IPS DF 6.9 (cell line): ENCODE data around the gene ERP44.

Experiments used
- DNase-seq: peaks from one replicate; pipeline ENCODE4 v3.0.0-alpha.2; 2013; ENCODE audit warnings: low read depth, low spot score
- H3K27ac ChIP-seq: one replicate; pipeline ENCODE4 v1.5.1; 2013; ENCODE audit warnings: low read length, control low read depth
- H3K27me3 ChIP-seq: 2 replicates; pipeline ENCODE4 v1.6.1; 2013; ENCODE audit warnings: mild to moderate bottlenecking, low read length; ENCODE audit not compliant: control insufficient read depth, insufficient read depth
- H3K36me3 ChIP-seq: 2 replicates; pipeline ENCODE4 v1.6.1; 2013; ENCODE audit warnings: low read length; ENCODE audit not compliant: control insufficient read depth, insufficient read depth
- H3K4me1 ChIP-seq: 2 replicates; pipeline ENCODE4 v1.6.1; 2013; ENCODE audit warnings: low read length; ENCODE audit not compliant: control insufficient read depth, insufficient read depth
- H3K4me3 ChIP-seq: 2 replicates; pipeline ENCODE4 v1.5.1; 2013; ENCODE audit warnings: mild to moderate bottlenecking, low read length
- H3K9me3 ChIP-seq: 2 replicates; pipeline ENCODE4 v1.6.1; 2013; ENCODE audit warnings: low read length, inconsistent platforms; ENCODE audit not compliant: control insufficient read depth, insufficient read depth
- WGBS: extraction: QIAGEN DNeasy Blood & Tissue Kit; methylation state at CpG from one replicate; pipeline ENCODE4 v1.1.7; 2013; ENCODE audit warnings: mixed read lengths, missing lambda C conversion rate; ENCODE audit not compliant: insufficient read length, insufficient coverage; 5-methylcytosine and 5-hydroxymethylcytosine counted together

The ERP44 gene

DNA sequence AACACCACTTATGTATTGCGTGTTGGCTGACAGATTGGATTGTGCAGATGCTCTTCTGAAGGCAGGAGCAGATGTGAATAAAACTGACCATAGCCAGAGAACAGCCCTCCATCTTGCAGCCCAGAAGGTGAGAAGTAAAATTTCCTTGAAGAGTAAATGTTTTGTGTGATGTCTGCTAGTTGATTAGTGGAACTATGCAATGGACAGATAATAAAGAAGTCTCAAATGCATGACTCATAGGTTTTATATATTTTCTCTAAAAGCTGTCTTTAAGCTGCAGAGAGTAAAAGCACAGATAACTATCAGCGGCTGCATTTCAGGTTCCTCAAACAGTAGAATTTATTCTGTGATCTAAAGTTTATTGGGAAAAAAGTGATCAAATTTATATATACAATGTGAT lies 27.6 kb upstream of the ERP44 start:
- H3K27me3 ChIP-seq, result no peaks in the 10 kb centered on the region
- no CpG with 5 or more reads among the region's 2 CpGs for WGBS
- H3K27ac ChIP-seq, result no peak overlapping the region
- H3K4me3 ChIP-seq, result no peak overlapping the region
- H3K9me3 ChIP-seq, result no peaks in the 10 kb centered on the region
- peaks cover 1% of the 10 kb centered on the region; the same call in 1 of the 2 replicates for H3K4me1 ChIP-seq
- H3K36me3 ChIP-seq, result no peaks in the 10 kb centered on the region
- no peak for DNase-seq

DNA sequence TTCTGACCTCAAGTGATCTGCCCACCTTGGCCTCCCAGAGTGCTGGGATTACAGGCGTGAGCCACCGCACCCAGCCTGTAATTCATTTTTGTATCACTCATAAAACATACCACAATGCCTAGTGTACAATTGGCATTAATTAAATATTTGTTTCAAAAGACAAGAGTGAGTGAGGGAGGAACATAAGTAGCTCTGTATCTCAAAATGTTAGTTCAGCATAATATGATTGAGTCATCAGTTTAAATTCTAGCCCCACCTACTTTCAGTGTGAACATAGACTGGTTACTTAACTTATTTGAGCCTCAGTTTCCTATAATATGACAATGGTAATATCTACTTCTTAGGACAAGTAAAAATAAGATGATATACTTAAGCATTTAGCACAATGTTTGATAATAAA lies 27.1 kb upstream of the ERP44 start:
- Histone ChIP-seq H3K4me3 (no peak overlapping the region), H3K36me3 (no peaks in the 10 kb centered on the region), H3K27ac (no peak overlapping the region), H3K27me3 (no peaks in the 10 kb centered on the region), H3K4me1 (peaks cover 1% of the 10 kb centered on the region; the same call in 1 of the 2 replicates), H3K9me3 (no peaks in the 10 kb centered on the region)
- WGBS, result no CpG with 5 or more reads among the region's 2 CpGs
- no peak for DNase-seq

DNA sequence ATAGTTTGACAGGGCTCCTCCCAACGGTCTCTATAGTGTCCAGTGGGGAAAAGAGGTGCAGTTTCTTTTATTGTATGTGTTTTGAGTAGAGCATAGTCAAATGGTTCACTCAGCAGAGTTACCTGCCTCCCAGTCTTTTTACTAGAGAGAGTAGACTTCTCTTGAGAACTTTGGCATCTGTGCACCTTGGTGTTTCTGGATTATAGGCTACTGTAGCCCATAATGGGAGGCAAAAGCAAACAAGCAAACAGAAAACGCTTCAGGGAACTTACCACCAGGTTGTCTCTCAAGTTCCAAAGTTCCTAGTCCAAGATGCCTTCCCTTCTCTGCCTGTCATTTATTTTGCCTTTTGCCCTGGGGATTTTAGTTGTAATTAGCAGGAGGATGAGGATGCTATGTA lies 26.4 kb upstream of the ERP44 start:
- Histone ChIP-seq H3K4me3 (no peak overlapping the region), H3K27me3 (no peaks in the 10 kb centered on the region), H3K27ac (no peak overlapping the region), H3K9me3 (no peaks in the 10 kb centered on the region), H3K36me3 (no peaks in the 10 kb centered on the region), H3K4me1 (peaks cover 1% of the 10 kb centered on the region; the same call in 1 of the 2 replicates)
- no peak for DNase-seq
- no CpG with 5 or more reads among the region's 2 CpGs for WGBS

DNA sequence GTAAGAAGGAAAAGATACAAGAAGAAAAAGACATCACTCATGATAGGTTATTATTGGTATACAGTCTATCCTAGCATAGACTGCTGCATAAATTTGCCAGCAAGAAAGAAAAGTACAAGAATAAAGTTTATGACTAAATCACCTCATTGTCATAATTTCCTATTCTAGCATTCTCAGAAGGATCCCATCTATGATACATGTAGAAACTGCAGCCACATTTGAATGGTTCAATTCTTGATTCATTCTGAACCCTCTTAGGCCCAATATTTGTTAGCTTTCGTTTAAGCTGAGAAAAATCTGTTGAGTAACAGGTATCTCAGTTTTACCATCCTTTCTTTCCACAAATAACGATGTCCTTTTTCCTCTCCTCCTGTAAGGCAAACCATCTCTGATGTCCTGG lies 21.5 kb upstream of the ERP44 start:
- H3K27ac ChIP-seq, result no peak overlapping the region
- DNase-seq, result no peak
- no peaks in the 10 kb centered on the region for H3K27me3 ChIP-seq
- H3K9me3 ChIP-seq, result no peaks in the 10 kb centered on the region
- no peak overlapping the region for H3K4me3 ChIP-seq
- H3K4me1 ChIP-seq, result no peaks in the 10 kb centered on the region
- no CpG with 5 or more reads among the region's 2 CpGs for WGBS
- no peaks in the 10 kb centered on the region for H3K36me3 ChIP-seq

DNA sequence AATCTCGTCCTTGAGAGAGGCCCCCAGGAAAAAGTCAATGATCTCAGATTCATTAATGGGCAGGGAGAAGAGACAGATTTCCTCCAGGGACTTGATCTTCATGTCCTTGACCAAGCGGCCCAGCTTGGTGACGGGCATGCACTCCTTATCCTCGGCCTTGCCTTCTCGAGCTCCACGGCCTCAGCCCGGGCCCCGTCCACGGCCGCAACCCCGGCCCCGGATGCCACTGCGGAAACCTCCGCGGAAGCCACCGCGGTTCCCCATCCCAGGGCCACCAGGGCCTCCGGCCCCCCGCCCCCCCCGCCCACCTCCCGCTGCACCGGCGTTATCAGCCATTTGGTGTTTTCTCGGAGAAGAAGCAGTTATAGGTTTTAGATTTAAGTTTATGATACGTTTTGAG lies 18.5 kb upstream of the ERP44 start:
- no peak for DNase-seq
- WGBS, result 100% methylated on average over 2 of the region's 25 CpGs

DNA sequence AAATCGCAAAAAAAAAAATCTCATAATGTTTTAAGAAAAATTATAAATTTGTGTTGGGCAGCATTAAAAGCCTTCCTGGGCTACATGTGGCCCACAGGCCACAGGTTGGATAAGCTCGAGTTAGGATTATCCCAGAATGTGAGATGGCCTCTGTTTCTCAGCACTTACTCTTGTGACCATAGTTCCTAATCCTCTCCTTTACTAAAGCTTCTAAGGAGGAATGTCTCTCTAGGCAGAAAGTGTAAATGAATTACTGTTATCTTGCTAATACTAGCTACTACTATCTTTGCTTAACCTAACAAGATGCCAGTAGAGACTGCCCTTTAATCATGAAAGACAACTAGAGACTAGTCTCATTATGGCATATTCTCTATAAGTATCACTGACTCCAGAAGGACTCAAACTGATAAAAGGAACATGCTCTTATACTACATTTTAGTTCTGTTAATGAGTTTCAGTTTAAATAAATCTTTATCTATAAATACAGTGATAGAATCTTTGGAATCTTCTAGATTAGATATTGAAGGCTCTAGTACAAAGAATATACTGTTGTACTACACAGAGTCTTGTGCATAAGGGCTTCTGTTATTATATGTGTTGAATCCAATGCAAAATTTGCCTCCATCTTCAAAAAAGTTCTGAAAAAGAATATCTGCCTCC lies 14.0 kb upstream of the ERP44 start:
- H3K27me3 ChIP-seq, result no peaks in the 10 kb centered on the region
- WGBS, result no CpG with 5 or more reads among the region's 2 CpGs
- no peaks in the 10 kb centered on the region for H3K4me1 ChIP-seq
- H3K4me3 ChIP-seq, result no peak overlapping the region
- no peak overlapping the region for H3K27ac ChIP-seq
- H3K36me3 ChIP-seq, result no peaks in the 10 kb centered on the region
- no peak for DNase-seq
- H3K9me3 ChIP-seq, result no peaks in the 10 kb centered on the region

More for the DNA sequence above, 18.5 kb upstream of the ERP44 start:
- Histone ChIP-seq H3K36me3 (no peaks in the 10 kb centered on the region), H3K9me3 (no peaks in the 10 kb centered on the region), H3K4me3 (no peak overlapping the region), H3K27me3 (no peaks in the 10 kb centered on the region), H3K4me1 (no peaks in the 10 kb centered on the region), H3K27ac (no peak overlapping the region)

DNA sequence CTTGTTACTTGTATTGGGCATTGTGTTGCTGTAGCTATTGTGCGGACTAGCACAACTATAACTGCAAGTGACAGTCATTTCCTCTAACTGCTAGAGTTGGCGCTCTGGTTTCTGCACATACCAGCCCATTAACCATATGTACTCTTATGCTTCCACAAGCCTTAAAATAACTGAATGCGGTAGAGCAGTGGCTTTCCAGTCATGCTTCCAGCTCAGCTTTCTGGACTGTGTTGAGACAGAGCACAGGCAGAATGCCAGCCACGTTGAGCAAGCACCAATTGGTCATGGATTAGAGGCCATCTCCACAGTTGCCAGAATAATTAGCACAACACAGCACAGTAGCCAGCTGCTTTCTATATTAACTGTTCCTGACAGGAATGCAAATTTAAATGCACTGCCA lies 12.4 kb upstream of the ERP44 start:
- Histone ChIP-seq H3K4me1 (no peaks in the 10 kb centered on the region), H3K9me3 (no peaks in the 10 kb centered on the region), H3K27ac (no peak overlapping the region), H3K36me3 (no peaks in the 10 kb centered on the region), H3K4me3 (no peak overlapping the region), H3K27me3 (no peaks in the 10 kb centered on the region)
- no CpG with 5 or more reads among the region's 4 CpGs for WGBS
- DNase-seq, result no peak

DNA sequence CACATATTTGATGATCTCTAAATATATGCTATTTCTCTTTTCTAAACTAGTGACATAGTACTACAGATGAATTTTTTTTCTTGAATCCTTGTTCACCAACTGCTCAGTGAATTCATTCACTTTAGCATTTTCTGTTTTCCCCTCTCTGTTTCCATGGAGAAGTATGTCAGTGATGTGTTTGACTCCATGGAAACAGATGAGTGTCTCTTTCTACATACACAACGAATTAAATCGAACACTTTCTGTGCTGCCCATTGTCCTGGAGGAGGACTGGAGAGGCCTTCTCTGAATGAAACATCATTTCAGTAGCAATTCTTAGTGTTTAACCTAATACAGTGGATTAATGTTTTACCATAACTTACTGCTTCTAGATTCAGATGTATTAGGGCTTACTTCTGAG lies 9.8 kb upstream of the ERP44 start:
- Histone ChIP-seq H3K4me3 (no peak overlapping the region), H3K27ac (no peak overlapping the region), H3K4me1 (no peaks in the 10 kb centered on the region), H3K36me3 (no peaks in the 10 kb centered on the region), H3K27me3 (no peaks in the 10 kb centered on the region), H3K9me3 (no peaks in the 10 kb centered on the region)
- no peak for DNase-seq
- WGBS, result no CpG with 5 or more reads among the region's 2 CpGs

DNA sequence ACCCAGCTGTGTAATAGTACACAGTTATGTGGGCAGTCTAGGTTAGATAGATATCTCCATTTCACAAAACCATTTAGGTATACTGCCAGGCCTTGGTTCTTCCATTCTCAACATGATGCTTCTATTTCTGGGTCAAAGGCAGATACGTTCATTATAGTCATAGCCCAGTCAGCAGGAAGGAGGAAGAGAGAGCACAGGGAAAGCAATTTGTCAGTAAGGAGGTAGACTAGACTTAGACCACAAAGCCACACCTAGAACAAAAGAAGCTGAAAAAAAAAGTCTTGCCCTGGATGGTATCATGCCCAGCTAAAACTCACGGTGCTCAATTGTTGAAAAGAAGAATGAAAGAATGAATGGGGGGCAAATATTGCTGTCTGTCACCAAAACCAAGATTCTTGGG lies 7.8 kb upstream of the ERP44 start:
- H3K4me1 ChIP-seq, result no peaks in the 10 kb centered on the region
- no CpG with 5 or more reads among the region's 2 CpGs for WGBS
- H3K9me3 ChIP-seq, result no peaks in the 10 kb centered on the region
- no peak for DNase-seq
- H3K36me3 ChIP-seq, result no peaks in the 10 kb centered on the region
- H3K4me3 ChIP-seq, result no peak overlapping the region
- no peaks in the 10 kb centered on the region for H3K27me3 ChIP-seq
- no peak overlapping the region for H3K27ac ChIP-seq

DNA sequence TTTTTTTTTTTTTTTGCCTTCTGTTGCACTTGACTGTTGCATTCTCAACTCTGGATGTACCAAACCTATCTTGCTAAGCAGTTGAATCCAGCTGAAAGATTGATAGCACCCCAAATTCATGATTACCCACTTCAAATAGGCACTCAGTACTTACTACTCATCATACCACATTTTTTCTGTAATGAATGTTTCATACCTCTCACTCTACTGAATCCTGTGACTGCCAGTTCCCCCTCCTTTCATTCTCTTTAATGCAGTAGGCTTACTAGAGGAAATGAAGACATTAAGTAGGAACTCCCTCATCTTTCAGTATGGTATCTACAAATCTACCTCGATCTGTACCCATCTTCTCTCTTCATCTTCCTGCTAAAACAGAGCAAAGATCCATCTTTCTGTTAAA lies 7.1 kb upstream of the ERP44 start:
- Histone ChIP-seq H3K27ac (no peak overlapping the region), H3K4me1 (no peaks in the 10 kb centered on the region), H3K36me3 (no peaks in the 10 kb centered on the region), H3K9me3 (no peaks in the 10 kb centered on the region), H3K4me3 (no peak overlapping the region), H3K27me3 (no peaks in the 10 kb centered on the region)
- WGBS, result no CpG with 5 or more reads among the region's 1 CpG
- no peak for DNase-seq

DNA sequence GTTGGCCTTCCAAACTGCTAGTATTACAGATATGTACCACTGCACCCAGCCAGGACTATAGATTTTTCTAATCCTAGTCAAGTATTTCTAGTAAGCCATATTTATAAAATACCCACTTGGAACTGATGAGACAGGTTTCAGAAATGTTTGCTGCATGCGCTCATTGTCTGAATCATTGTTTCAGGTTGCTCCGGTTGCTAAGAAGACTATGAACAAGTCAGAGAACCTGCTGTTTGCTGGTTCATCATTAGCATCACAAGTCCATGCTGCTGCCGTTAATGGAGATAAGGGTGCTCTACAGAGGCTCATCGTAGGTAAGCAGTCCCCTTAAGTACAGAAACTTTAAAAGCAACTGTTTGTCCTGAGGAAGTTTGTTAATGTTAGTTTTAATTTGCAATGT lies 5.5 kb upstream of the ERP44 start:
- no peak overlapping the region for H3K27ac ChIP-seq
- whole genome bisulfite sequencing, result no CpG with 5 or more reads among the region's 4 CpGs
- H3K36me3 ChIP-seq, result no peaks in the 10 kb centered on the region
- no peak for DNase-seq
- H3K4me1 ChIP-seq, result no peaks in the 10 kb centered on the region
- no peaks in the 10 kb centered on the region for H3K9me3 ChIP-seq
- no peaks in the 10 kb centered on the region for H3K27me3 ChIP-seq
- no peak overlapping the region for H3K4me3 ChIP-seq
